ENCODE measurements around the gene ENTPD5.
"Not testable (repeated sequence)": the region's sequence is repeated elsewhere in the genome, so short reads cannot be mapped to it uniquely, and the experiment has no call there.

The ENTPD5 gene

DNA sequence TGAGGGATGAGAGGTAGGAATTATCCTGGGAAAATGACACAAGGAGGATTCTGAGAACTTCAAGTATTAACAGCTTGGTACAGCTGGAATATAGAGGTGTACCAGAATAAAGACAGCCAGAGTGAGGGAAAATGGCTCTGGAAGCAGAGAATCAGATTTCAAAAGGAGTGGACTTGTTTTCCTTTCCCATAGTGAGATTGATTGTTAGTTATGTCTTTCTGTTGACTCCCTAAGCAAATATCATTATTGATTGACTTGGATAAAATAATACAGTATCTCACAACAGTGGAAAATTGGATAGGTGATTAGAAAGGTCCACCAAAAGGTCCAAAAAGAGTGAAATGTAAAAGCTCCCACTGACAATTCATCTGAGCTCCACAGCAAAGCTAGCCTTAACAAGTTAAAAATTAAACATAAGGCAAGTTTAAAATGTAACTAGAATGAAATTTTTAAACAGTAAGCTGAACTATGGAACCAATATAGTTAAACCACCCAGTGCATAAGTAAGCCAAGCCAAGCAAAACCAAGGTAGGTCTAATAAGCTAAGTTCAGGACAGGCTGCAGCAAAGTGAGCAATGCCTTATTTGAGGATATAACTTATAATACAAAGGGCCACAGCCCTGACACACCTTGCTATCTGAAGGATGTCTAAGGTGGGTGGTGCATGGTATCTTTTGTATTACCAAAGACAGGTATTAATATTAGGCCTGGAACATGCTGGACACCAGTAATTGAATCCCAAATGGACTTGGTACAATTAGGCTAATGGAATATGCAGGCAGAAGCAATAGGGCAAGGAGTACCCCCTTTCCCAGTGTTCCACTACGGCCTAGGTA is 21.8 kb downstream of the ENTPD5 start:
- Histone ChIP-seq H2BK15ac (ENCODE audit: low read length) (no peak overlapping the region), H4K8ac (ENCODE audit: low read depth, low read length) (no peak overlapping the region), H2AK5ac (ENCODE audit: low read depth, low read length) (no peak overlapping the region), H3K9ac (ENCODE audit: low read depth, low read length, poor library complexity) (no peak overlapping the region), H3K27me3 (ENCODE audit: control insufficient read depth in 3 of 3, insufficient read depth in 3 of 3, low read depth in 1 of 3, low read length in 3 of 3) (no peaks in the 10 kb centered on the region), H3K36me3 (replicated peaks in 1 of 2; ENCODE audit: control insufficient read depth in 2 of 2, insufficient read depth in 2 of 2, low read length in 2 of 2) (peaks cover under 1 to 5% of the 10 kb centered on the region in 2 donors), H3K4me3 (ENCODE audit: low read length in 2 of 2) (no peak overlapping the region), H2BK120ac (ENCODE audit: low read depth, low read length) (no peak overlapping the region), H3K4ac (ENCODE audit: low read length) (no peak overlapping the region), H3K4me1 (ENCODE audit: control insufficient read depth in 2 of 2, insufficient read depth in 1 of 2, low read depth in 1 of 2, low read length in 2 of 2) (no peaks in the 10 kb centered on the region), H3K23ac (ENCODE audit: low read depth, low read length, poor library complexity) (no peak overlapping the region), H3K79me1 (ENCODE audit: low read depth, low read length) (no peaks in the 10 kb centered on the region), H3K18ac (ENCODE audit: low read length) (no peak overlapping the region), H3K4me2 (ENCODE audit: insufficient read depth, low read length, poor library complexity, severe bottlenecking) (no peak overlapping the region), H3K9me3 (replicated peaks in 1 of 2; ENCODE audit: control insufficient read depth in 2 of 2, insufficient read depth in 1 of 2, low read depth in 1 of 2, low read length in 2 of 2) (no peaks in the 10 kb centered on the region), H4K91ac (ENCODE audit: low read depth, low read length, poor library complexity) (no peak overlapping the region), H2AFZ (ENCODE audit: low read length) (no peak overlapping the region), H2BK5ac (ENCODE audit: low read length) (no peak overlapping the region), H2BK12ac (ENCODE audit: low read length) (no peak overlapping the region), H3K27ac (replicated peaks; ENCODE audit: low read length) (no peak overlapping the region), H3K14ac (ENCODE audit: low read length) (no peak overlapping the region)
- DNase-seq (ENCODE audit: low spot score) = no peak
- WGBS, 2 donors (ENCODE audit: extremely low coverage in 2 of 2, insufficient read length in 2 of 2, insufficient replicate concordance in 1 of 2) = no CpG with 5 or more reads among the region's 1 CpG

DNA sequence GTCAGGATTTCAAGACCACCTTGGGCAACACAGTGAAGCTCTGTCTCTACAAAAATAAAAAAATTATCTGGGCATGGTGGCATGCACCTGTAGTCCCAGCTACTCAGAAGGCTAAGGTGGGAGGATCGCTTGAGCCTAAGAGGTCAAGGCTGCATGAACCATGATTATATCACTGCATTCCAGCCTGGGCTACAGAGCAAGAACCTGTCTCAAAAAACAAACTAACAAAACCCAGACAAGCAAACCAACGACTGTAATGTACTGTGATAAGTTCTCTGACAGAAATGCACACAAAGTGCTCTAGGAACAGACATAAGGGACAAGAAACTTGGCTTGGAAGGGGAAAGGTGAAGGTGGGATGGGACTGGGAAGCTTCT is 22.4 kb downstream of the ENTPD5 start:
- H3K4me2 ChIP-seq (ENCODE audit: insufficient read depth, low read length, poor library complexity, severe bottlenecking) = no peak overlapping the region
- H3K14ac ChIP-seq (ENCODE audit: low read length) = no peak overlapping the region
- no peak overlapping the region for H3K27ac ChIP-seq (replicated peaks; ENCODE audit: low read length)
- no peak overlapping the region for H4K8ac ChIP-seq (ENCODE audit: low read depth, low read length)
- H3K9me3 ChIP-seq (replicated peaks in 1 of 2; ENCODE audit: control insufficient read depth in 2 of 2, insufficient read depth in 1 of 2, low read depth in 1 of 2, low read length in 2 of 2) = no peaks in the 10 kb centered on the region
- H3K27me3 ChIP-seq (ENCODE audit: control insufficient read depth in 3 of 3, insufficient read depth in 3 of 3, low read depth in 1 of 3, low read length in 3 of 3) = no peaks in the 10 kb centered on the region
- no CpG with 5 or more reads among the region's 2 CpGs for WGBS, 2 donors (ENCODE audit: extremely low coverage in 2 of 2, insufficient read length in 2 of 2, insufficient replicate concordance in 1 of 2)
- H3K4ac ChIP-seq (ENCODE audit: low read length) = no peak overlapping the region
- H2BK12ac ChIP-seq (ENCODE audit: low read length) = no peak overlapping the region
- no peak overlapping the region for H4K91ac ChIP-seq (ENCODE audit: low read depth, low read length, poor library complexity)
- no peak overlapping the region for H3K4me3 ChIP-seq (ENCODE audit: low read length in 2 of 2)
- H3K36me3 ChIP-seq (replicated peaks in 1 of 2; ENCODE audit: control insufficient read depth in 2 of 2, insufficient read depth in 2 of 2, low read length in 2 of 2) = peaks cover 0 to 5% of the 10 kb centered on the region in 2 donors
- DNase-seq (ENCODE audit: low spot score) = no peak
- no peak overlapping the region for H2AK5ac ChIP-seq (ENCODE audit: low read depth, low read length)
- H2BK15ac ChIP-seq (ENCODE audit: low read length) = no peak overlapping the region
- H3K9ac ChIP-seq (ENCODE audit: low read depth, low read length, poor library complexity) = no peak overlapping the region
- no peak overlapping the region for H2BK5ac ChIP-seq (ENCODE audit: low read length)
- no peak overlapping the region for H3K18ac ChIP-seq (ENCODE audit: low read length)
- H2AFZ ChIP-seq (ENCODE audit: low read length) = no peak overlapping the region
- no peak overlapping the region for H2BK120ac ChIP-seq (ENCODE audit: low read depth, low read length)
- no peak overlapping the region for H3K23ac ChIP-seq (ENCODE audit: low read depth, low read length, poor library complexity)
- no peaks in the 10 kb centered on the region for H3K79me1 ChIP-seq (ENCODE audit: low read depth, low read length)
- H3K4me1 ChIP-seq (ENCODE audit: control insufficient read depth in 2 of 2, insufficient read depth in 1 of 2, low read depth in 1 of 2, low read length in 2 of 2) = no peaks in the 10 kb centered on the region

DNA sequence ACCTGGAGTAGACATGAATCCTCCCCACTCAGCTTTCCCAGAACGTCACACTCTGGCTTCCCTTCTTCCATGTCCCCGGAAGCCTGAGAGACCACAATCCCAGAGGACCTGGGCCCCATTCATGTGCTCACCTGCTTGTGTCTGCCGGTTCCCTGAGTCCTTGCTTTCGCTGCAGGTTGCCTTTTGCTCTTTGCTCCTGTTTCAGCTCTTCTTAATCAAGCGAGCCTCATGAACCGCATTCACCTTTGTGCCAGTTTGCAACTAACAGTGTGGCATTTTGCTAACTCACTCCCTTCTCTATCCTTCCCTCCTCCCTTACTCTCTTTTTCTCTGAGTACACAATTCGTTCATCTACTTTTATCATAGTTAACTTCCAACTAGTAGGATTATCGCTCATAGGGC is 23.1 kb downstream of the ENTPD5 start:
- Histone ChIP-seq H3K23ac (ENCODE audit: low read depth, low read length, poor library complexity) (no peak overlapping the region), H3K9ac (ENCODE audit: low read depth, low read length, poor library complexity) (no peak overlapping the region), H3K4me3 (ENCODE audit: low read length in 2 of 2) (no peak overlapping the region), H2BK15ac (ENCODE audit: low read length) (no peak overlapping the region), H3K14ac (ENCODE audit: low read length) (no peak overlapping the region), H2AK5ac (ENCODE audit: low read depth, low read length) (no peak overlapping the region), H3K36me3 (replicated peaks in 1 of 2; ENCODE audit: control insufficient read depth in 2 of 2, insufficient read depth in 2 of 2, low read length in 2 of 2) (peaks cover 0 to 5% of the 10 kb centered on the region in 2 donors), H4K91ac (ENCODE audit: low read depth, low read length, poor library complexity) (no peak overlapping the region), H3K27me3 (ENCODE audit: control insufficient read depth in 3 of 3, insufficient read depth in 3 of 3, low read depth in 1 of 3, low read length in 3 of 3) (no peaks in the 10 kb centered on the region), H3K9me3 (replicated peaks in 1 of 2; ENCODE audit: control insufficient read depth in 2 of 2, insufficient read depth in 1 of 2, low read depth in 1 of 2, low read length in 2 of 2) (no peaks in the 10 kb centered on the region), H3K79me1 (ENCODE audit: low read depth, low read length) (no peaks in the 10 kb centered on the region), H3K4ac (ENCODE audit: low read length) (no peak overlapping the region), H3K27ac (replicated peaks; ENCODE audit: low read length) (no peak overlapping the region), H3K4me1 (ENCODE audit: control insufficient read depth in 2 of 2, insufficient read depth in 1 of 2, low read depth in 1 of 2, low read length in 2 of 2) (no peaks in the 10 kb centered on the region), H2BK12ac (ENCODE audit: low read length) (no peak overlapping the region), H2BK120ac (ENCODE audit: low read depth, low read length) (no peak overlapping the region), H4K8ac (ENCODE audit: low read depth, low read length) (no peak overlapping the region), H3K4me2 (ENCODE audit: insufficient read depth, low read length, poor library complexity, severe bottlenecking) (no peak overlapping the region), H3K18ac (ENCODE audit: low read length) (no peak overlapping the region), H2AFZ (ENCODE audit: low read length) (no peak overlapping the region), H2BK5ac (ENCODE audit: low read length) (no peak overlapping the region)
- DNase-seq (ENCODE audit: low spot score) = no peak
- WGBS, 2 donors (ENCODE audit: extremely low coverage in 2 of 2, insufficient read length in 2 of 2, insufficient replicate concordance in 1 of 2) = no CpG with 5 or more reads among the region's 8 CpGs

DNA sequence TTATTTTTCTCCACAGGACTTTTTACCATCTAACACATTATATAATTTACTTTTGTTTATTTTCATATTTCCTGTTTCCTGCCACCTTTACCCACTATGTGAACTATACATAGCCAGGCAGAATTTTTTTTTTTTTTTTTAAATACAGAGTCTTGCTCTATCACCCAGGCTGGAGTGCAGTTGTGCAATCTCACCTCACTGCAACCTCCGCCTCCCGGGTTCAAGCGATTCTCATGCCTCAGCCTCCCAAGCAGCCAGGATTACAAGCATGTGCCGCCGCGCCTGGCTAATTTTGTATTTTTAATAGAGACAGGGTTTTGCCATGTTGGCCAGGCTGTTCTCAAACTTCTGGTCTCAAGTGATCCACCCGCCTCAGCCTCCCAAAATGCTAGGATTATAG is 24.2 kb downstream of the ENTPD5 start:
- H3K23ac ChIP-seq (ENCODE audit: low read depth, low read length, poor library complexity) = not testable (repeated sequence)

More for the DNA sequence above, 24.2 kb downstream of the ENTPD5 start:
- H2AK5ac ChIP-seq (ENCODE audit: low read depth, low read length); H3K79me1 ChIP-seq (ENCODE audit: low read depth, low read length); H4K91ac ChIP-seq (ENCODE audit: low read depth, low read length, poor library complexity); H2AFZ ChIP-seq (ENCODE audit: low read length); H3K18ac ChIP-seq (ENCODE audit: low read length); H3K27ac ChIP-seq (replicated peaks; ENCODE audit: low read length); H3K9me3 ChIP-seq (replicated peaks in 1 of 2; ENCODE audit: control insufficient read depth in 2 of 2, insufficient read depth in 1 of 2, low read depth in 1 of 2, low read length in 2 of 2); H3K4ac ChIP-seq (ENCODE audit: low read length); H2BK5ac ChIP-seq (ENCODE audit: low read length); H3K9ac ChIP-seq (ENCODE audit: low read depth, low read length, poor library complexity); DNase-seq (ENCODE audit: low spot score); H3K4me2 ChIP-seq (ENCODE audit: insufficient read depth, low read length, poor library complexity, severe bottlenecking); H3K36me3 ChIP-seq (replicated peaks in 1 of 2; ENCODE audit: control insufficient read depth in 2 of 2, insufficient read depth in 2 of 2, low read length in 2 of 2); H4K8ac ChIP-seq (ENCODE audit: low read depth, low read length); H3K4me1 ChIP-seq (ENCODE audit: control insufficient read depth in 2 of 2, insufficient read depth in 1 of 2, low read depth in 1 of 2, low read length in 2 of 2); H3K14ac ChIP-seq (ENCODE audit: low read length); H2BK15ac ChIP-seq (ENCODE audit: low read length); H3K4me3 ChIP-seq (ENCODE audit: low read length in 2 of 2); H3K27me3 ChIP-seq (ENCODE audit: control insufficient read depth in 3 of 3, insufficient read depth in 3 of 3, low read depth in 1 of 3, low read length in 3 of 3); H2BK12ac ChIP-seq (ENCODE audit: low read length); H2BK120ac ChIP-seq (ENCODE audit: low read depth, low read length): not testable (repeated sequence)
- no CpG with 5 or more reads among the region's 7 CpGs for WGBS, 2 donors (ENCODE audit: extremely low coverage in 2 of 2, insufficient read length in 2 of 2, insufficient replicate concordance in 1 of 2)
